Ascending aorta (tissue), 2 donors: ENCODE measurements around the gene AURKAIP1. TPM values are rescaled to one million over a fixed set of nuclear protein-coding genes. Genes with fewer than 3 reads are reported as not detected.

ENCODE experiments used
- DNase-seq, 2 donors: peaks; one replicate each; pipeline ENCODE4 v3.0.0-alpha.2; 2019; ENCODE audit warnings: low spot score in 2 of 2
- H3K27ac ChIP-seq, 2 donors: fragments of 200-600 bp; sonication (generic); one replicate each; pipeline ENCODE4 v1.5.1; 2016 to 2017; ENCODE audit warnings: mild to moderate bottlenecking in 1 of 2
- H3K27me3 ChIP-seq: fragments of 200-600 bp; sonication (generic); one replicate; pipeline ENCODE4 v1.5.1; 2017
- H3K36me3 ChIP-seq, 2 donors: fragments of 200-600 bp; sonication (generic); one replicate each; pipeline ENCODE4 v1.5.1; 2016
- H3K4me1 ChIP-seq, 2 donors: fragments of 200-600 bp; sonication (generic); one replicate each; pipeline ENCODE4 v1.5.1; 2016 to 2017; ENCODE audit warnings: mild to moderate bottlenecking in 1 of 2
- H3K4me3 ChIP-seq, 2 donors: fragments of 200-600 bp; sonication (generic); one replicate each; pipeline ENCODE4 v1.5.1; 2016 to 2017; ENCODE audit warnings: mild to moderate bottlenecking in 1 of 2
- H3K9me3 ChIP-seq, 2 donors: fragments of 200-600 bp; sonication (generic); one replicate each; pipeline ENCODE4 v1.5.1; 2016
- intact Hi-C: fragments of 100-400 bp; cut with DNase I; formaldehyde crosslinking; loops from one replicate; pipeline ENCODE4 v1.15.1; 2023
- total RNA-seq: library from RNA; depleted of rRNA; stranded (reverse); fragments of >200 nt; gene quantifications from one replicate; pipeline ENCODE4 v1.1.0, GENCODE V29; 2016
- TF ChIP-seq, protein P1 (sequence below), 3 experiments: fragments of 200-600 bp in 2 of 3; fragments of 450-650 bp in 1 of 3; sonication (generic) in 2 of 3; IDR thresholded peaks; one replicate each; pipeline ENCODE4 v1.5.1; 2016 to 2019; ENCODE audit warnings: antibody characterized with exemption in 3 of 3, mild to moderate bottlenecking in 1 of 3, moderate library complexity in 1 of 3

Gene AURKAIP1
- total RNA-seq, 1 donor from 2014 or later = 247 TPM

GRCh38 chr1:1330366-1331067 lies 44.5 kb downstream of the AURKAIP1 start:
- TF ChIP-seq, protein P1, sequence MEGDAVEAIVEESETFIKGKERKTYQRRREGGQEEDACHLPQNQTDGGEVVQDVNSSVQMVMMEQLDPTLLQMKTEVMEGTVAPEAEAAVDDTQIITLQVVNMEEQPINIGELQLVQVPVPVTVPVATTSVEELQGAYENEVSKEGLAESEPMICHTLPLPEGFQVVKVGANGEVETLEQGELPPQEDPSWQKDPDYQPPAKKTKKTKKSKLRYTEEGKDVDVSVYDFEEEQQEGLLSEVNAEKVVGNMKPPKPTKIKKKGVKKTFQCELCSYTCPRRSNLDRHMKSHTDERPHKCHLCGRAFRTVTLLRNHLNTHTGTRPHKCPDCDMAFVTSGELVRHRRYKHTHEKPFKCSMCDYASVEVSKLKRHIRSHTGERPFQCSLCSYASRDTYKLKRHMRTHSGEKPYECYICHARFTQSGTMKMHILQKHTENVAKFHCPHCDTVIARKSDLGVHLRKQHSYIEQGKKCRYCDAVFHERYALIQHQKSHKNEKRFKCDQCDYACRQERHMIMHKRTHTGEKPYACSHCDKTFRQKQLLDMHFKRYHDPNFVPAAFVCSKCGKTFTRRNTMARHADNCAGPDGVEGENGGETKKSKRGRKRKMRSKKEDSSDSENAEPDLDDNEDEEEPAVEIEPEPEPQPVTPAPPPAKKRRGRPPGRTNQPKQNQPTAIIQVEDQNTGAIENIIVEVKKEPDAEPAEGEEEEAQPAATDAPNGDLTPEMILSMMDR (IDR thresholded peaks at IDR 0.05) = no peak
- Histone ChIP-seq H3K4me3 (no peak overlapping the region), H3K36me3 (peaks cover 13 to 22% of the 10 kb centered on the region in 2 donors), H3K9me3 (no peaks in the 10 kb centered on the region), H3K27me3 (no peaks in the 10 kb centered on the region), H3K27ac (no peak overlapping the region), H3K4me1 (peaks cover 3 to 5% of the 10 kb centered on the region in 2 donors)
- no peak for DNase-seq
- intact Hi-C loops = no loop called here

DNA sequence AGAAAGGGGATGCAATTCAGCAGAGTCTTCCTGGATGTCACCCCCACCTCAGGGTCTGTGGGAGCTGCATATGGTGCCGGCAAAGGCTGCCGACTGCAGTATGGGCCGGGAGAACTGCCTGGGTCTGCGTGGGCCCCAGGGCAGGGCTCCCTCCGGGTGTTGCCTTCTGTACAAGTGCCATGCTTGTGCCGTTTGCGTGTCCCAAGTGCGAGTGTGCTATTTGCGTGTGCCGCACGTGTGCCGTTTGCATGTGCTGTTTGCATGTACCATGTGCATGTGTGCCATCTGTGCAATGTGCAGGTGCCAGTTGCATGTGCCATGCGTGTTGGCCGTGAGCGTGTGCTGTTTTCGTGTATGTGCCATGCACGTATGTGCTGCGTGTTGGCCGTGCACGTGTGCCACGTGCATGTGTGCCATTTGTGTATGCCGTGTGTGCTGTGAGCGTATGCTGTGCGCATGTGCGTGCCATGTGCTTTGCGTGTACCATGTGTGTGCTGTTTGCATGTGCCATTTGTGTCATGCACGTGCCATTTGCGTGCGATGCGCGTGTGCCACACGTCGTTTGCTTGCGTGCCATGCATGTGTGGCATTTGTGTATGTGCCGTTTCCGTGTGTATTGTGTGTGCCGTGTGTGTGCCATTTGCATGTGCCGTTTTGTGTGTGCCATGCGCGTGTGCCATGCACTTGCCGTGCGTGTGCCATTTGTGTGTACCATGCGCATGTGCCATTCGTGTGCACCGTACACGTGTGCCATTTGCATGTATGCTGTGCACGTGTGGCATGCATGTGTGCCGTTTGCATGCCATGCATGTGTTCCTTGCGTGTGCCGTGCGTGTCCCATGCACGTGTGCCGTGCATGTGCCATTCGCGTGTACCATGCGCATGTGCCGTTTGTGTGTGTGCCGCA lies 45.5 kb downstream of the AURKAIP1 start:
- Histone ChIP-seq H3K36me3 (peaks cover 13 to 21% of the 10 kb centered on the region in 2 donors), H3K27ac (no peak overlapping the region), H3K27me3 (no peaks in the 10 kb centered on the region), H3K9me3 (no peaks in the 10 kb centered on the region), H3K4me1 (peaks cover 8 to 11% of the 10 kb centered on the region in 2 donors), H3K4me3 (no peak overlapping the region)
- intact Hi-C loops = no loop called here
- TF ChIP-seq, protein P1 (IDR thresholded peaks at IDR 0.05) = no peak
- no peak for DNase-seq

GRCh38 chr1:1328254-1328653 lies 46.8 kb downstream of the AURKAIP1 start:
- peaks cover 13 to 21% of the 10 kb centered on the region in 2 donors for H3K36me3 ChIP-seq
- peaks cover 8 to 16% of the 10 kb centered on the region in 2 donors for H3K4me1 ChIP-seq
- TF ChIP-seq, protein P1 (IDR thresholded peaks at IDR 0.05) = no peak
- H3K27ac ChIP-seq = no peak overlapping the region
- H3K27me3 ChIP-seq = no peaks in the 10 kb centered on the region
- H3K4me3 ChIP-seq = no peak overlapping the region
- H3K9me3 ChIP-seq = no peaks in the 10 kb centered on the region
- no peak for DNase-seq
- intact Hi-C loops = no loop called here

- TF ChIP-seq, protein P1 (IDR thresholded peaks at IDR 0.05) = no peak
- no peak overlapping the region for H3K4me3 ChIP-seq
- H3K36me3 ChIP-seq = peaks cover 13 to 21% of the 10 kb centered on the region in 2 donors
- no peaks in the 10 kb centered on the region for H3K27me3 ChIP-seq
- H3K4me1 ChIP-seq = peaks cover 8 to 22% of the 10 kb centered on the region in 2 donors
- no peak overlapping the region for H3K27ac ChIP-seq
- intact Hi-C loops = no loop called here
- DNase-seq = no peak
- no peaks in the 10 kb centered on the region for H3K9me3 ChIP-seq
Observed at GRCh38 chr1:1327291-1327690, 47.7 kb downstream of the AURKAIP1 start.

DNA sequence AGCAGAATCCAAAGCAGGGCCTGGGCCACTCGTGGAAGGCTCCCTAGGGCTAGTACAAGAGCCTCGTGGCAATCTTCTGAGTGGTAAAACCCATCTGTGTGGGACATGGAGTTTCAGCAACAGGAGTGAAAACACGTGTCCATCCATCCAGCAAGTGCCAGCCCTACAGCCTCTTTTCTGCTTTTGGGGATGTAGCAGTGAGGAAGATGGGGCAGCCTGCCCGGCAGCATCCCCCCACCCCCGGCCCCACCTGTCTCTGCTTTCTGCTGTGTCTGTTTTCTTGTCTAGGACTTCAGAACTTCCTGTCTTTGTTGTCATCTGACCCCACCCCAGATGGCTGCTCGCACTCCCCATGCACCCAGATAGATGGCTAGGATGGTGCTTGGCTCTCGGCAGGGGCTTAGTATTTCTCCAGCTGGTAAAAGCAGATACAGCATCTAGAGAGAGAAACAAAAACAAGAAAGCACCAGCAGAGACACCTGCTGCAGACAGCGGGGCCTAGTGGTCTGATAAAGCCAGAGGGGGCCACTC lies 48.9 kb downstream of the AURKAIP1 start:
- Histone ChIP-seq H3K4me1 (peaks cover 8 to 30% of the 10 kb centered on the region in 2 donors), H3K9me3 (no peaks in the 10 kb centered on the region), H3K4me3 (peak overlapping the region; percentile 70 to 89), H3K27ac (no peak overlapping the region), H3K27me3 (no peaks in the 10 kb centered on the region), H3K36me3 (peaks cover 13 to 27% of the 10 kb centered on the region in 2 donors)
- intact Hi-C loops = no loop called here
- TF ChIP-seq, protein P1 (IDR thresholded peaks at IDR 0.05) = no peak
- DNase-seq = no peak
